Measurements from ENCODE around the gene CTSV.
"Not testable (repeated sequence)": the region's sequence is repeated elsewhere in the genome, so short reads cannot be mapped to it uniquely, and the experiment has no call there.

The CTSV gene

DNA sequence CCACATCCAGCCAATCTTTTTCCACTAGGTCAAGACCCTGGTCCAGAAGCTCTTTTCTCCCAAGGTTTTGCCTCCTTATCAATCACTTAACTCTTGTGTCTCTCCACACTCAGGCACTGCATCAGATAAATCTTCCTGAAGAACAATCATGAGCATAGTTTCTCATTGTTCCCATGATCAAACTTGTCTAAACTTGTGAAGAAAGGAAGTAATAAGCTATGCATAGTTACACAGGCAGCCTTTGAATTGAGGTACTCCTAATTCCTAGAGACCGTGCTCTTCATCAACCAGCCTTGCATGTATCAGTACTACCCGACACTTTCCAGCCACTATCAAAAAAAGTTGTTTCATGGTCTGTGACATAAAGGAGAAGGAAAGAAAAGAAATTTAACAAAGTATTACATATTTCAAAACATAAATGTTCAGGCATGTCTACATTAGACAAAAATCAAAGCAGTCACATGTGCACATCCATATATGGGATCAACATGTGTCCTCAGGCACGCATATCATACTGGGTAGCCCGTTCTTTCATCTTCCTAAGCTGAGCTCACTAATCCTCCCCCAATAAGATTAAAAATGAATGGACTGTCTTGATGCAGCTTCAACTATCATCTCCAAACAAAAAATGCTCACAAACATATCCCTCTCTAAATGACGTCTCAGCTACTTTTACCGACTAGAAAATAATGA is 41.8 kb downstream of the CTSV start:
- DNase-seq (ENCODE audit: extremely low read depth, low read depth): not testable (repeated sequence)

GRCh38 chr9:96994531-96995016 is 44.4 kb downstream of the CTSV start:
- DNase-seq (ENCODE audit: extremely low read depth, low read depth): not testable (repeated sequence)

DNA sequence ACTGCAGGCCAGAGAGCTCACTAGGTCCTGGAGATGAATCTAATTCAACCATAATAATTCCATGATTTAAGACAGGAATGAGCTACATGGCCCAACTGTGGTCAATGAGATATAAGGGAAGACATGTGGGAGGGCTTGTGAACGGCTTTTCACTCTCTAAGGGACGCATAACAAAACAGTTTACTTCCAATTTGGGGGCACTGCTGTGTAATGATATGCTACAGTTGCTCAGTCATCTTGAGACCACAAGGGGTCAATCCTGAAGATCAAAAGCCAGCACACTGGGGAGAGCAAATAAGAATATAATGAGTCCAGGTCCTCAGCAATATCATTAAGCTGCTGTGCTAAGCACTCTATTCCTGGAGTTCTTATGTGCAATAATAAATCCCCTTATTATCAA is 46.6 kb downstream of the CTSV start:
- not testable (repeated sequence) for DNase-seq (ENCODE audit: extremely low read depth, low read depth)

- DNase-seq (ENCODE audit: extremely low read depth, low read depth): not testable (repeated sequence)
These were observed 49.1 kb downstream of the CTSV start for GRCh38 chr9:96989747-96990318.

DNA sequence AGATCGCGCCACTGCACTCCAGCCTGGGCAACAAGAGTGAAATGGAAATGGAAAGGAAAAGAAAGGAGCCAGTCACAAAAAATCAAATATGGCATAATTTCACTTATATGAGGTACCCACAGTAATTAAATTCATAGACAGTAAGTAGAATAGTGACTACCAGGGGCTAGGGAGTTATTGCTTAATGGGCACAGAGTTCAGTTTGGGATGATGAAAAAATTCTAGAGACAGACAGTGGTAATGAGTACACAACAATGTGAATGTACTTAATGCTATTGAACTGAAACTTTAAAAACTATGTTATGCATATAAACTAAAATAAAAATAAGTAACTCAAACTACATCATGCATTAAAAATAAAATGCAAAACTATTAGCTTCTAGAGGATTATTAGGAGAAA is 54.1 kb downstream of the CTSV start:
- DNase-seq (ENCODE audit: extremely low read depth, low read depth): not testable (repeated sequence)

DNA sequence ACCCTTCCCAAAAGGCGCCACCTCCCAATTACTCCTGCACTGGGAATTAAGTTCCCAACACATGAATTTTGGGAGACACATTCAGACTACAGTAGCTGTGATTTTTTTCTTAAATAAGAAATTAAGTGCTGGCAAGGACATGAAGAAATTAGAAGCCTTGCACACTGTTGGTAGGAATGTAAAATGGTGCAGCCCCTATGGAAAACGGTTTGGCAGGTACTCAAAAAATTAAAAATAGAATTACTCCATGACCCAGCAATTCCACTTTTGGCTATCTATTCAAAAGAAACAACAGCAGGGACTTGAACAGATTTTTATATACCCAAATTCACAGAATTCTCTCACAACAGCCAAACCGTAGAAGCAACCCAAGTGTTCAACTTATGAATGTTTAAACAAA is 54.8 kb downstream of the CTSV start:
- not testable (repeated sequence) for DNase-seq (ENCODE audit: extremely low read depth, low read depth)

- DNase-seq (ENCODE audit: extremely low read depth, low read depth): not testable (repeated sequence)
These were observed 55.3 kb downstream of the CTSV start for GRCh38 chr9:96983496-96984122.
